Astrocyte of the cerebellum (primary cell): Measurements from ENCODE around the gene TPD52L1.

Source experiments
- DNase-seq: peaks from one replicate; pipeline ENCODE4 v3.0.0-alpha.2; 2011; ENCODE audit warnings: low read depth
- H3K4me3 ChIP-seq: 2 replicates; pipeline ENCODE4 v1.5.1; 2011; ENCODE audit warnings: mild to moderate bottlenecking, low read depth, low read length, moderate library complexity
- CTCF ChIP-seq: IDR thresholded peaks from 2 replicates; pipeline ENCODE4 v1.5.1; 2012; ENCODE audit warnings: low read length, low read depth, moderate library complexity, mild to moderate bottlenecking; ENCODE audit errors: missing control alignments
- in situ Hi-C: cut with HindIII; loops from 2 replicates; pipeline ENCODE4 v1.10.0; 2017; ENCODE audit warnings: low sequenced_read_pairs

TPD52L1 gene

DNA sequence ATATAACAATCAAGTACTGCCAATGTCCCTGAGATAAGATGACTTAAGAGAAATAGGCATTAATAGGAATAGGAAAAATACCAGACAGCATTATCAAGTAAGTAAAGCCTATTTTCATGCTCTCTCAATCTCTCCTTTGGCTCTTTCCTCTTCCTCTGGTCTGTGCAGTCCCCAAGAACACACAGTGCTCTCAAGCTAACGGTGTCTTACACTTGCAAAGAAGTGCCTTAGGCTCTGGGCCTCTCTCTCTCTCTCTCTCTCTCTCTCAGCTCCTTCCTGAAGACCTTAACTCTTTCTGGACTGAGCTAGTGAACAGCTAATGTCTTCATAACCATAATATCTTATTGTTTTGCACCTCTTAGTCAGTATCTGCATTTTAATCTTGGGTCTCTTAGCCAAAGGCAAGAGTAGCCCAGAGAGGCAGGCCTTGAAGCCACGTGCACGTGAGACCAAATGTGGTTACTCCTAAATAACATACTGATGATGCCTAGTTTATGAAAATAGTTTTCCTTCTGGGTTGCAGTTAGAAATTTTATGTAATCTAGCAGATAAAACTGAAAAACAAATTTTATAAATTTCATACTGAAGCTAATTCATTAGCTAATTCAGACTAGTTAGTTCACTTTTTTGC, 70.8 kb downstream of the TPD52L1 start:
- TF ChIP-seq CTCF = no peak
- no peak overlapping the region for H3K4me3 ChIP-seq
- no peak for DNase-seq
- in situ Hi-C loops = no loop called here

- no peak for TF ChIP-seq CTCF
- in situ Hi-C loops = no loop called here
Measured at GRCh38 chr6:125227244-125227643, 73.7 kb downstream of the TPD52L1 start.

DNA sequence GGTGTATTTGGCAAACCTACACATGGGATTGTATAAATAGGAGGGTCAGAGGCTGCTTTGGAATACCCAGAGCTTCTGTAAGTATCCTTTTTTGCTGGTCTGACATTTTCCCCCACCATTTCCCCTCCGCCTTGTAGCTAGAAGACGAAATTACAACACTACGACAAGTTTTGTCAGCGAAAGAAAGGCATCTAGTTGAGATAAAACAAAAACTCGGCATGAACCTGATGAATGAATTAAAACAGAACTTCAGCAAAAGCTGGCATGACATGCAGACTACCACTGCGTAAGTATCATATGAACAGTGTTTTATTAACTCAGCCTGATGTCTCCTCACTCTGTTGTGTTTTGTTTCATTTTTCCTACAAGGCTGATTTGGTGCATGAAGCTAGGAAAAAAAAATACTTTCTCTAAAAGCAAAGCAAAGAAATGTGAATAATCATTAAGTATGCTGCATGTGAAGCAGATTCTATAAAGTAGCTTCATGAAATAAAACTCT, 75.5 kb downstream of the TPD52L1 start:
- H3K4me3 ChIP-seq = no peak overlapping the region
- in situ Hi-C loops = no loop called here
- no peak for DNase-seq
- no peak for TF ChIP-seq CTCF

More at GRCh38 chr6:125227244-125227643, 73.7 kb downstream of the TPD52L1 start:
- DNase-seq = no peak
- no peak overlapping the region for H3K4me3 ChIP-seq

GRCh38 chr6:125230674-125231073, 77.1 kb downstream of the TPD52L1 start:
- no peak overlapping the region for H3K4me3 ChIP-seq
- no peak for DNase-seq
- TF ChIP-seq CTCF = no peak
- in situ Hi-C loops = no loop called here

DNA sequence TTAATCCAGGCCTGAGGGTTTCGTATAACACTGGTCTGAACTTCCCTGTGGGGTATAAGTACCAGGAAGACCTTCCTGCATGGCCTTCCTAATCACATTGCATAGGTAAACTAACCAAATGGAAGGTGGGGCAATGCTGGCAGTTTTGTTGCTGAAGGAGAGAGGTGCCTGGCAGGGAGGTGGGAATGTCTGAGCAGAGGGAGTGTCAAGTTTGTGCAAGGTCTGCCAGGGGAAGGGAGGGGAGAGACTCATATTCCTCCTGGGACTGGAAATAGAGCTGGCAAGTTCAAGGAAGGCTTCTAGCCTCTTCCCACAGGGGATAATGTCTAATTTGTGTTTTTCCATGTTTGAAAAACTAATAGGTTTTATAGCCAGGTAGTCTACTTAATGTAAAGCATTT, 77.6 kb downstream of the TPD52L1 start:
- in situ Hi-C loops = no loop called here
- TF ChIP-seq CTCF = no peak
- no peak for DNase-seq
- no peak overlapping the region for H3K4me3 ChIP-seq

- no peak for TF ChIP-seq CTCF
- in situ Hi-C loops = no loop called here
- H3K4me3 ChIP-seq = no peak overlapping the region
- DNase-seq = no peak
Measured at GRCh38 chr6:125231574-125232343, 78.2 kb downstream of the TPD52L1 start.
